ENCODE measurements around the gene TCF4.

The TCF4 gene

GRCh38 chr18:55501579-55501978, 86.4 kb downstream of the TCF4 start:
- DNase-seq (ENCODE audit: low read depth): no peak
- H3K4me3 ChIP-seq (ENCODE audit: low read depth, low read length): no peak overlapping the region
- no peak for TF ChIP-seq CTCF (IDR thresholded peaks at IDR 0.05; ENCODE audit: low read depth, low read length, missing control alignments)

- TF ChIP-seq CTCF (IDR thresholded peaks at IDR 0.05; ENCODE audit: low read depth, low read length, missing control alignments): no peak
- no peak overlapping the region for H3K4me3 ChIP-seq (ENCODE audit: low read depth, low read length)
- DNase-seq (ENCODE audit: low read depth): no peak
Observed at GRCh38 chr18:55500316-55501086, 87.5 kb downstream of the TCF4 start.

GRCh38 chr18:55499526-55499925, 88.5 kb downstream of the TCF4 start:
- H3K4me3 ChIP-seq (ENCODE audit: low read depth, low read length): no peak overlapping the region

GRCh38 chr18:55497825-55498403, 90.1 kb downstream of the TCF4 start:
- DNase-seq (ENCODE audit: low read depth): no peak
- no peak for TF ChIP-seq CTCF (IDR thresholded peaks at IDR 0.05; ENCODE audit: low read depth, low read length, missing control alignments)

More at GRCh38 chr18:55499526-55499925, 88.5 kb downstream of the TCF4 start:
- DNase-seq (ENCODE audit: low read depth): no peak
- no peak for TF ChIP-seq CTCF (IDR thresholded peaks at IDR 0.05; ENCODE audit: low read depth, low read length, missing control alignments)

GRCh38 chr18:55494899-55495298, 93.1 kb downstream of the TCF4 start:
- no peak for TF ChIP-seq CTCF (IDR thresholded peaks at IDR 0.05; ENCODE audit: low read depth, low read length, missing control alignments)
- H3K4me3 ChIP-seq (ENCODE audit: low read depth, low read length): no peak overlapping the region
- no peak for DNase-seq (ENCODE audit: low read depth)

More at GRCh38 chr18:55497825-55498403, 90.1 kb downstream of the TCF4 start:
- no peak overlapping the region for H3K4me3 ChIP-seq (ENCODE audit: low read depth, low read length)

- DNase-seq (ENCODE audit: low read depth): no peak
- TF ChIP-seq CTCF (IDR thresholded peaks at IDR 0.05; ENCODE audit: low read depth, low read length, missing control alignments): no peak
Observed at GRCh38 chr18:55494441-55494840, 93.6 kb downstream of the TCF4 start.

More at GRCh38 chr18:55494441-55494840, 93.6 kb downstream of the TCF4 start:
- H3K4me3 ChIP-seq (ENCODE audit: low read depth, low read length): no peak overlapping the region
